ENCODE results near the gene MNX1. TPM values are rescaled to one million over a fixed set of nuclear protein-coding genes. Genes with fewer than 3 reads are reported as not detected.

Gene MNX1
- total RNA-seq, 1 donor from 2014 or later: not detected

- Histone ChIP-seq H3K36me3 (no peaks in the 10 kb centered on the region), H3K27ac (replicated peaks) (no peak overlapping the region), H3K27me3 (ENCODE audit: low read depth) (peaks cover 100% of the 10 kb centered on the region), H3K4me1 (peaks cover 31% of the 10 kb centered on the region), H3K9me3 (replicated peaks) (no peaks in the 10 kb centered on the region), H3K4me3 (no peak overlapping the region)
- intact Hi-C loops (cut with micrococcal nuclease): no loop called here
- no peak for TF ChIP-seq CTCF (IDR thresholded peaks at IDR 0.05; ENCODE audit: borderline replicate concordance)
- no peak for DNase-seq
Observed at GRCh38 chr7:157016352-157017041, 6.0 kb upstream of the MNX1 start.

- Histone ChIP-seq H3K4me3 (no peak overlapping the region), H3K4me1 (peaks cover 31% of the 10 kb centered on the region), H3K9me3 (replicated peaks) (no peaks in the 10 kb centered on the region), H3K27ac (replicated peaks) (no peak overlapping the region), H3K36me3 (no peaks in the 10 kb centered on the region), H3K27me3 (ENCODE audit: low read depth) (peaks cover 100% of the 10 kb centered on the region)
- no peak for TF ChIP-seq CTCF (IDR thresholded peaks at IDR 0.05; ENCODE audit: borderline replicate concordance)
- intact Hi-C loops (cut with micrococcal nuclease): no loop called here
- no peak for DNase-seq
Observed at GRCh38 chr7:157016024-157016351, 5.5 kb upstream of the MNX1 start.

- H3K4me3 ChIP-seq: no peak overlapping the region
- peaks cover 99% of the 10 kb centered on the region for H3K27me3 ChIP-seq (ENCODE audit: low read depth)
- no peak overlapping the region for H3K27ac ChIP-seq (replicated peaks)
- H3K4me1 ChIP-seq: peaks cover 33% of the 10 kb centered on the region
- intact Hi-C loops (cut with micrococcal nuclease): no loop called here
- H3K9me3 ChIP-seq (replicated peaks): no peaks in the 10 kb centered on the region
- H3K36me3 ChIP-seq: no peaks in the 10 kb centered on the region
- TF ChIP-seq CTCF (IDR thresholded peaks at IDR 0.05; ENCODE audit: borderline replicate concordance): no peak
- DNase-seq: no peak
Observed at GRCh38 chr7:157014635-157015555, 4.4 kb upstream of the MNX1 start.

- no peaks in the 10 kb centered on the region for H3K36me3 ChIP-seq
- H3K27ac ChIP-seq (replicated peaks): no peak overlapping the region
- no peak for TF ChIP-seq CTCF (IDR thresholded peaks at IDR 0.05; ENCODE audit: borderline replicate concordance)
- intact Hi-C loops (cut with micrococcal nuclease): no loop called here
- H3K27me3 ChIP-seq (ENCODE audit: low read depth): peaks cover 98% of the 10 kb centered on the region
- no peak for DNase-seq
- no peak overlapping the region for H3K4me3 ChIP-seq
- peaks cover 31% of the 10 kb centered on the region for H3K4me1 ChIP-seq
- H3K9me3 ChIP-seq (replicated peaks): no peaks in the 10 kb centered on the region
Observed at GRCh38 chr7:157013602-157014549, 3.4 kb upstream of the MNX1 start.

- DNase-seq: no peak
- intact Hi-C loops (cut with micrococcal nuclease): no loop called here
- H3K27ac ChIP-seq (replicated peaks): no peak overlapping the region
- no peaks in the 10 kb centered on the region for H3K36me3 ChIP-seq
- peaks cover 98% of the 10 kb centered on the region for H3K27me3 ChIP-seq (ENCODE audit: low read depth)
- no peak for TF ChIP-seq CTCF (IDR thresholded peaks at IDR 0.05; ENCODE audit: borderline replicate concordance)
- no peaks in the 10 kb centered on the region for H3K9me3 ChIP-seq (replicated peaks)
- H3K4me1 ChIP-seq: peaks cover 24% of the 10 kb centered on the region
- no peak overlapping the region for H3K4me3 ChIP-seq
Observed at GRCh38 chr7:157013101-157013500, 2.6 kb upstream of the MNX1 start.
